Breast epithelium (tissue), 3 donors: ENCODE measurements around the gene EPHB2.

Experiments
- CTCF ChIP-seq, 3 donors: fragments of 450-650 bp; IDR thresholded peaks; one replicate each; pipeline ENCODE4 v1.5.1; 2016 to 2017; ENCODE audit warnings: antibody characterized with exemption in 3 of 3, mild to moderate bottlenecking in 3 of 3, moderate library complexity in 3 of 3
- POLR2A ChIP-seq: fragments of 450-650 bp; IDR thresholded peaks from one replicate; pipeline ENCODE4 v1.6.1; 2016; ENCODE audit warnings: antibody characterized with exemption, mild to moderate bottlenecking, moderate library complexity
- POLR2AphosphoS5 ChIP-seq, 3 donors: sonication (generic); formaldehyde crosslinking; IDR thresholded peaks; one replicate each; pipeline ENCODE4 v1.6.1; 2017; ENCODE audit warnings: antibody characterized with exemption in 3 of 3

DNA sequence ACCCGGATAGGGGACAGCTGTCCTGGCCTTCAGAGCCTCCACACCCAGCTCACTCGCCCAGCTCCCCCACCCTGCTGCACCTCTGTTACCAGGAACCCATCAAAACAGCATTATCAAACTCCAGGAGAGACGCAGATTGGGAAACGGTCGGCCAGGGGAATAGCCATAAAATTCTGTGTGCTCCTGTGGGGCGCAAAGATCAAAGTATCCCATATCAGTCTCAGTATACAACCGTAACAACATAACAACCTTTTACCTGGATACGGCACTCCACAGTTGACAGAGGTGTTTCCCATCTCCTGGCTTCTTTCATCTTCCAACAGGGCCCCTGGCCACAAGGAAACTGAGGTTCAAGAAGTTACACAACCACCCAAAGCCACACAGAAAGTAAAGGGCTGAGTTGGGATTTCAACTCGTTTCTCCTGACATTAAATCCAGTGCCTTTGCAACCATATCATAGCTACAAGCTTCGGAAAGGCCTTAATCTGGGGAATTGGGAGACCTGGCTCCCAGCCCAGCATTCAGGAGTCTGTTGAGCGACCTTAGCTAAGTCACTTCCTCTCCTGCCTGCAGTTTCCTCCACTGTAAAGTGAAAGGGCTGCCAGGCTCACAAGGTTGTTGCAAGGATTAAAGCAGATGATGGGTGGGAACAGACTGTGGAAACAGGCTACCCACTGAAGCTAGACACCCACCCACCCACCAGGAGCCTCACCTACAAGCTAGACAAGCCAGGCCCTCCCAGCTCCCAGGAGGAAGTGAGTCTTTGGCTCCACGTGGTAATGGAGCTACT lies 8.1 kb upstream of the EPHB2 start:
- TF ChIP-seq CTCF (IDR thresholded peaks at IDR 0.05), result no peak
- TF ChIP-seq POLR2AphosphoS5 (IDR thresholded peaks at IDR 0.05), result no peak
- TF ChIP-seq POLR2A, result no peak
